Measurements from ENCODE around the gene HDHD3. TPM values are rescaled to one million over a fixed set of nuclear protein-coding genes. Genes with fewer than 3 reads are reported as not detected.
"Not testable (repeated sequence)": the region's sequence is repeated elsewhere in the genome, so short reads cannot be mapped to it uniquely, and the experiment has no call there.

Gene HDHD3
- total and polyA plus RNA-seq, 9 donors = 4.1 to 11.3 (median 5.6) TPM

GRCh38 chr9:113365652-113366051, 11.1 kb downstream of the HDHD3 start:
- not testable (repeated sequence) for H3K36me3 ChIP-seq (ENCODE audit: control insufficient read depth, insufficient read depth, low read length); H3K4me1 ChIP-seq (ENCODE audit: control insufficient read depth, insufficient read depth, low read length); H3K27me3 ChIP-seq (ENCODE audit: control insufficient read depth, insufficient read depth, low read length); H3K9me3 ChIP-seq (replicated peaks; ENCODE audit: control insufficient read depth, low read depth, low read length); H3K4me3 ChIP-seq (ENCODE audit: low read length); H3K27ac ChIP-seq (ENCODE audit: low read length); DNase-seq
- 67% methylated on average over 1 of the region's 3 CpGs for WGBS (ENCODE audit: insufficient coverage)

DNA sequence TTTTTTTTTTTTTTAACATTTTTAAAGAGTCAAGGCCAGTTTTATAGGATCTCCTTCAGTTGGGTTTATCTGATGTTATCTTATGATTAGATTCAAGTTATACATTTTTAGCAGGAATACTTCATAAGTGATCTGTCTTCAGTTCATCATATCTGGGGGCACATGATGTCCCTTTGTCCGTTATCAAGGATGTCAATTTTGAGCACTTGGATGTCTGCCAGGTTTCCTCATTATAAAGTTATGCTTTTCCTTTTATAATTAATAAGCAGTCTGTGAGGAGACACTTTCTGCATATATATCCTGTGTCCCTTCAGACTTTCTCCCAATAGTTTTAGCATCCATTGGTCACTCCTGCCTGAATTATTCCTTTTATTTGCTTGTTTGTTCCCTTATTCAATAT, 11.8 kb downstream of the HDHD3 start:
- no peaks in the 10 kb centered on the region for H3K27me3 ChIP-seq (ENCODE audit: control insufficient read depth, insufficient read depth, low read length)
- no peaks in the 10 kb centered on the region for H3K9me3 ChIP-seq (replicated peaks; ENCODE audit: control insufficient read depth, low read depth, low read length)
- no peak overlapping the region for H3K4me3 ChIP-seq (ENCODE audit: low read length)
- peaks cover 7% of the 10 kb centered on the region for H3K4me1 ChIP-seq (ENCODE audit: control insufficient read depth, insufficient read depth, low read length)
- DNase-seq = no peak
- H3K36me3 ChIP-seq (ENCODE audit: control insufficient read depth, insufficient read depth, low read length) = no peaks in the 10 kb centered on the region
- WGBS (ENCODE audit: insufficient coverage) = no CpG with 5 or more reads among the region's 1 CpG
- H3K27ac ChIP-seq (ENCODE audit: low read length) = no peak overlapping the region

GRCh38 chr9:113363336-113363735, 13.4 kb downstream of the HDHD3 start:
- H3K9me3 ChIP-seq (replicated peaks; ENCODE audit: control insufficient read depth, low read depth, low read length) = no peaks in the 10 kb centered on the region
- H3K36me3 ChIP-seq (ENCODE audit: control insufficient read depth, insufficient read depth, low read length) = no peaks in the 10 kb centered on the region
- no peaks in the 10 kb centered on the region for H3K27me3 ChIP-seq (ENCODE audit: control insufficient read depth, insufficient read depth, low read length)
- H3K27ac ChIP-seq (ENCODE audit: low read length) = no peak overlapping the region
- WGBS (ENCODE audit: insufficient coverage) = 92% methylated on average over 2 of the region's 3 CpGs
- no peak overlapping the region for H3K4me3 ChIP-seq (ENCODE audit: low read length)
- H3K4me1 ChIP-seq (ENCODE audit: control insufficient read depth, insufficient read depth, low read length) = no peaks in the 10 kb centered on the region
- DNase-seq = no peak

DNA sequence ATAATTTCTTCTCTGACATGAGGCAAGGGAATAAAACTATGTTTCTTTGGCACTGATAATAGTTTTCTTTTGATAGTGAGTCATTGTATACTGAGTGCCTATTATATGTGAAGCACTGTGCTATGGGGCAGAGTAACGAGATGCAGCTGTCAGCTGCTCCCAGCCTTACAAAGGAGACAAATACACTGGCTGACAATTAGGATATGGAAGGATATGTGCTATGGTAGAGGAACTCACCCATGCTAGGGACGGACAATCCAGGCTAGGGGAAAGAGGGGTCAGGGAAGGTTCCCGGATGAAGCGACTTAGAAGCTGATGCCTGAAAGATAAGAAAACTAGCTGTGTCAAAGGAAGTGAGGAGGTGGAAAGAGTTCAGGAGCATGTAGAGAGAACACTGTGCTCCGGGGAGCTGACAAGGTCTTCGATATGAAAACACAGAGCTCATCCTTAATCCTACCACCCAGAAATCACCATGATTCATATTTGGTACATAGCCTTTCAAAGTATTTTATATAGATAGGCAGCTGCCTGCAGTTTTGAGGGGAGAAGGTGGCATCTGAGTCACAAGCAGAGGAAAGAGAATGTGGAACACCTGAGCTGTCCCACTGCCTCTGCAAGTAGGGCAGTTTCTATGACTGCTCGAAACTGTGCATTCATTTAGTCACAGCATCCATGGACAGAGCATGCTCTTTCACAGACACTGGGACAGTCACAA, 15.3 kb downstream of the HDHD3 start:
- DNase-seq = no peak
- H3K4me3 ChIP-seq (ENCODE audit: low read length) = no peak overlapping the region
- no peaks in the 10 kb centered on the region for H3K4me1 ChIP-seq (ENCODE audit: control insufficient read depth, insufficient read depth, low read length)
- no peaks in the 10 kb centered on the region for H3K36me3 ChIP-seq (ENCODE audit: control insufficient read depth, insufficient read depth, low read length)
- H3K9me3 ChIP-seq (replicated peaks; ENCODE audit: control insufficient read depth, low read depth, low read length) = no peaks in the 10 kb centered on the region
- H3K27me3 ChIP-seq (ENCODE audit: control insufficient read depth, insufficient read depth, low read length) = peaks cover 4% of the 10 kb centered on the region
- no peak overlapping the region for H3K27ac ChIP-seq (ENCODE audit: low read length)
- WGBS (ENCODE audit: insufficient coverage) = 47% methylated on average over 5 of the region's 7 CpGs

DNA sequence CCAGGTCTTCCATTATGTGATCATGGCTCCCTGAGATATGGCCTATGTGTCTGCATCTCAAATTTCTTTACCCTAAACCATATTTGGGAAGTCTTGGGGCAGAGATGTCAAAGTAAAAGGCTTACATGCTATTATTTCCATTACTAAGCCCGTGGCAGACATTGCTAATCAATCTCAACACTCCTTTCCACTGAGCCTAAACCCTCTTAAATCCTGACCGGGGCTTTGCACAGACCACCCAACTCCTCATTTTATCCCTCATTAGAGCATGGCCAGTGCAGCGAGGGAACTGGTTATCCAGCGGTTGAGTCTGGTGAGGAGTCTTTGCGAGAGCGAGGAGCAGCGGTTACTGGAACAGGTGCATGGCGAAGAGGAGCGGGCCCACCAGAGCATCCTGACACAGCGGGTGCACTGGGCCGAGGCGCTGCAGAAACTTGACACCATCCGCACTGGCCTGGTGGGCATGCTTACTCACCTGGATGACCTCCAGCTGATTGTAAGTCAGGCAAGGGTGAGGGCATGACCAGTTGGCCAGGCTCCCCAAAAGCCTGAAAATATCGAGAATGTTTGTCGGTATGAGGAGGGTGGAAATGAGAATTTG, 16.4 kb downstream of the HDHD3 start:
- no peak overlapping the region for H3K27ac ChIP-seq (ENCODE audit: low read length)
- DNase-seq = no peak
- H3K4me3 ChIP-seq (ENCODE audit: low read length) = no peak overlapping the region
- H3K4me1 ChIP-seq (ENCODE audit: control insufficient read depth, insufficient read depth, low read length) = no peaks in the 10 kb centered on the region
- H3K27me3 ChIP-seq (ENCODE audit: control insufficient read depth, insufficient read depth, low read length) = peaks cover 5% of the 10 kb centered on the region
- whole genome bisulfite sequencing (ENCODE audit: insufficient coverage) = 81% methylated on average over 12 of the region's 15 CpGs
- no peaks in the 10 kb centered on the region for H3K36me3 ChIP-seq (ENCODE audit: control insufficient read depth, insufficient read depth, low read length)
- no peaks in the 10 kb centered on the region for H3K9me3 ChIP-seq (replicated peaks; ENCODE audit: control insufficient read depth, low read depth, low read length)

- Histone ChIP-seq H3K36me3 (ENCODE audit: control insufficient read depth, insufficient read depth, low read length) (no peaks in the 10 kb centered on the region), H3K27ac (ENCODE audit: low read length) (no peak overlapping the region), H3K4me3 (ENCODE audit: low read length) (no peak overlapping the region), H3K27me3 (ENCODE audit: control insufficient read depth, insufficient read depth, low read length) (peaks cover 9% of the 10 kb centered on the region), H3K4me1 (ENCODE audit: control insufficient read depth, insufficient read depth, low read length) (no peaks in the 10 kb centered on the region), H3K9me3 (replicated peaks; ENCODE audit: control insufficient read depth, low read depth, low read length) (no peaks in the 10 kb centered on the region)
- peak; percentile 61 for DNase-seq
- no CpG with 5 or more reads among the region's 1 CpG for WGBS (ENCODE audit: insufficient coverage)
These were observed 17.4 kb downstream of the HDHD3 start for GRCh38 chr9:113359385-113359784.

DNA sequence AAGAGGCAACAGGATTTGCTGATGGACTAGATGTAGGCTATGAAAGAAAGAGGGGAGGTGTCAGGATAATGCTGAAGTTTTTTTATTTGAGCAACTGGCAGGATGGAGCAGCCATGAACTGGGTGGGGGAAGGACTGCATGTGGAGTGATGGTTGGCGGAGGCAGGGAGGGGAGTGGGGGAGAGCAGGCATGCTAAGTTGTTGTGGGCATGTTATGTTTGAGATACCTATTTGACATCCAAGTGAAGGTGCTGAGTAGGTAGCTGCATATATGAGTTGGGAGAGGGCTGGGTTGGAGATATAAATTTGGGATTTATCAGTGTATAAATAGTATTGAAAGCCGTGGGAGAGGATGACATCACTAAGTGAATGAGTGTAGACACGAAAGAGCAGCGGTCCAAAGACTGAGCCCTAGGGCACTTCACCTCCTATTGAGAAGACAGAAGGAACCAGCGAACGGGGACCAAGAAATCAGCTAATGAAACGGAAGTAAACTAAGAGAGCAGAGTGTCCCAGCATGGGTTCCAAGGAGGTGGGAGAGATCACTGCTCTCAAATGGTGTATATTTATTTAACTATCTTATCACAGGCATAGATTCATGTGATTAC, 20.0 kb downstream of the HDHD3 start:
- H3K27ac ChIP-seq (ENCODE audit: low read length) = no peak overlapping the region
- no peaks in the 10 kb centered on the region for H3K4me1 ChIP-seq (ENCODE audit: control insufficient read depth, insufficient read depth, low read length)
- H3K4me3 ChIP-seq (ENCODE audit: low read length) = no peak overlapping the region
- no peaks in the 10 kb centered on the region for H3K36me3 ChIP-seq (ENCODE audit: control insufficient read depth, insufficient read depth, low read length)
- DNase-seq = no peak
- no peaks in the 10 kb centered on the region for H3K9me3 ChIP-seq (replicated peaks; ENCODE audit: control insufficient read depth, low read depth, low read length)
- 68% methylated on average over 4 of the region's 7 CpGs for WGBS (ENCODE audit: insufficient coverage)
- peaks cover 20% of the 10 kb centered on the region for H3K27me3 ChIP-seq (ENCODE audit: control insufficient read depth, insufficient read depth, low read length)

GRCh38 chr9:113355040-113355596, 21.7 kb downstream of the HDHD3 start:
- H3K9me3 ChIP-seq (replicated peaks; ENCODE audit: control insufficient read depth, low read depth, low read length) = no peaks in the 10 kb centered on the region
- H3K4me1 ChIP-seq (ENCODE audit: control insufficient read depth, insufficient read depth, low read length) = peaks cover 5% of the 10 kb centered on the region
- WGBS (ENCODE audit: insufficient coverage) = 94% methylated on average over 3 of the region's 4 CpGs
- no peaks in the 10 kb centered on the region for H3K36me3 ChIP-seq (ENCODE audit: control insufficient read depth, insufficient read depth, low read length)
- DNase-seq = no peak
- H3K27ac ChIP-seq (ENCODE audit: low read length) = no peak overlapping the region
- H3K27me3 ChIP-seq (ENCODE audit: control insufficient read depth, insufficient read depth, low read length) = peaks cover 36% of the 10 kb centered on the region
- no peak overlapping the region for H3K4me3 ChIP-seq (ENCODE audit: low read length)

- no peak overlapping the region for H3K27ac ChIP-seq (ENCODE audit: low read length)
- H3K9me3 ChIP-seq (replicated peaks; ENCODE audit: control insufficient read depth, low read depth, low read length) = no peaks in the 10 kb centered on the region
- peaks cover 55% of the 10 kb centered on the region for H3K27me3 ChIP-seq (ENCODE audit: control insufficient read depth, insufficient read depth, low read length)
- no CpG with 5 or more reads among the region's 1 CpG for WGBS (ENCODE audit: insufficient coverage)
- H3K4me3 ChIP-seq (ENCODE audit: low read length) = no peak overlapping the region
- peaks cover 9% of the 10 kb centered on the region for H3K4me1 ChIP-seq (ENCODE audit: control insufficient read depth, insufficient read depth, low read length)
- H3K36me3 ChIP-seq (ENCODE audit: control insufficient read depth, insufficient read depth, low read length) = no peaks in the 10 kb centered on the region
- DNase-seq = no peak
These were observed 24.4 kb downstream of the HDHD3 start for GRCh38 chr9:113352411-113352810.

DNA sequence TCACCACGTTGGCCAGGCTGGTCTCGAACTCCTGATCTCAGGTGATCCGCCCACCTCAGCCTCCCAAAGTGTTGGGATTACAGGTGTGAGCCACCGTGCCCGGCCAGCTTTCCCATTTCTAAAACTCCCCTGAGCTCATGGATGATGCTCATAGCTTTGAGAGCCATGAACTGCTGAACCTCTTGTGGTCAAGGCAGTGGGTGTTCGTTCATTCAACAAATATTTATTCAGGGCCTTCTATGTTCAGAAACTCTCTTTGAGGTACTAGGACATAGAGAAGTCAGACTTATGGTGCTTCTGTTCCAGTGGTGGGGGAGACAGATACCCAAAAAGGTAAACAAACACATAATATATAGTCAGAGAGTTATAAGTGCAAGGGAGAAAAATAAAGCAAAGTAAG, 24.8 kb downstream of the HDHD3 start:
- Histone ChIP-seq H3K36me3 (ENCODE audit: control insufficient read depth, insufficient read depth, low read length) (no peaks in the 10 kb centered on the region), H3K27me3 (ENCODE audit: control insufficient read depth, insufficient read depth, low read length) (peaks cover 57% of the 10 kb centered on the region), H3K4me1 (ENCODE audit: control insufficient read depth, insufficient read depth, low read length) (peaks cover 9% of the 10 kb centered on the region), H3K9me3 (replicated peaks; ENCODE audit: control insufficient read depth, low read depth, low read length) (no peaks in the 10 kb centered on the region), H3K27ac (ENCODE audit: low read length) (no peak overlapping the region), H3K4me3 (ENCODE audit: low read length) (no peak overlapping the region)
- no CpG with 5 or more reads among the region's 6 CpGs for WGBS (ENCODE audit: insufficient coverage)
- DNase-seq = no peak
